Dermis lymphatic vessel endothelial cell (primary cell): Measurements from ENCODE around the gene ZGLP1. TPM values are rescaled to one million over a fixed set of nuclear protein-coding genes. Genes with fewer than 3 reads are reported as not detected.

Experiments
- total RNA-seq: library from RNA; depleted of rRNA; stranded (reverse); fragments of >200 nt; gene quantifications from 2 replicates; pipeline ENCODE4 v1.2.1, GENCODE V29; 2014

Gene ZGLP1
- total RNA-seq = 0.11 and 0.26 TPM in 2 replicates

GRCh38 chr19:10309423-10309822, at the start of gene ZGLP1:
Gene ZGLP1 (minus strand): TSS chr19:10309815.

GRCh38 chr19:10339380-10339960, 29.9 kb upstream of the ZGLP1 start, which contains the start of gene ICAM3:
Gene ICAM3 (minus strand): TSS chr19:10339624. CDS start chr19:10339614, 10 bp downstream.

GRCh38 chr19:10332965-10333757, 23.5 kb upstream of the ZGLP1 start, which contains the start of gene RAVER1:
Gene RAVER1 (minus strand): TSS chr19:10333529. CDS start chr19:10333507, 22 bp downstream.

GRCh38 chr19:10315335-10316214, 6.0 kb upstream of the ZGLP1 start, which contains the start of gene FDX2:
Gene FDX2 (minus strand): TSS chr19:10316015. CDS start chr19:10315996, 19 bp downstream.

GRCh38 chr19:10289836-10290356, 19.7 kb downstream of the ZGLP1 start, which contains the start of gene ICAM5:
Gene ICAM5 (plus strand): TSS chr19:10289952. CDS start chr19:10290044, 92 bp downstream.

GRCh38 chr19:10286803-10287737, 22.5 kb downstream of the ZGLP1 start, which contains the start of gene ICAM4:
Gene ICAM4 (plus strand): TSS chr19:10286955. CDS start chr19:10287013, 58 bp downstream.

GRCh38 chr19:10270616-10271394, 38.8 kb downstream of the ZGLP1 start, which contains the start of gene ICAM1:
Gene ICAM1 (plus strand): TSS chr19:10271120. CDS start chr19:10271160, 40 bp downstream.

Other genes with a start within 250 kb of the ZGLP1 start
- 17.7 and 24.2 TPM in 2 replicates for gene SHFL, start 223.5 kb downstream of the ZGLP1 start, total RNA-seq
- 0.22 and 0.26 TPM in 2 replicates for gene ANGPTL6, start 207.1 kb downstream of the ZGLP1 start, total RNA-seq
- 15.6 and 22.8 TPM in 2 replicates for gene PPAN, start 203.5 kb downstream of the ZGLP1 start, total RNA-seq
- 1.5 and 2.7 TPM in 2 replicates for gene P2RY11, start 198.1 kb downstream of the ZGLP1 start, total RNA-seq
- gene EIF3G, start 189.9 kb downstream of the ZGLP1 start, total RNA-seq = 296 and 323 TPM in 2 replicates
- 12.1 and 14.4 TPM in 2 replicates for gene DNMT1, start 114.9 kb downstream of the ZGLP1 start, total RNA-seq
- 0.43 and 0.54 TPM in 2 replicates for gene S1PR2, start 78.5 kb downstream of the ZGLP1 start, total RNA-seq
- gene MRPL4, start 57.6 kb downstream of the ZGLP1 start, total RNA-seq = 10.3 and 13.6 TPM in 2 replicates
- 2.1 and 4.4 TPM in 2 replicates for gene ICAM1, start 38.7 kb downstream of the ZGLP1 start, total RNA-seq
- under 0.01 and 0.11 TPM in 2 replicates for gene ICAM4, start 22.9 kb downstream of the ZGLP1 start, total RNA-seq
- under 0.01 TPM in 1 of 2 replicates, not detected in the other for gene ICAM5, start 19.9 kb downstream of the ZGLP1 start, total RNA-seq
- 16.0 and 16.9 TPM in 2 replicates for gene FDX2, start 6.2 kb upstream of the ZGLP1 start, total RNA-seq
- gene RAVER1, start 23.7 kb upstream of the ZGLP1 start, total RNA-seq = 4.8 and 6.1 TPM in 2 replicates
- gene ICAM3, start 29.8 kb upstream of the ZGLP1 start, total RNA-seq = 8.2 and 8.4 TPM in 2 replicates
- gene TYK2, start 70.8 kb upstream of the ZGLP1 start, total RNA-seq = 55.4 and 56.3 TPM in 2 replicates
- gene CDC37, start 93.7 kb upstream of the ZGLP1 start, total RNA-seq = 240 and 243 TPM in 2 replicates
- gene PDE4A, start 110.7 kb upstream of the ZGLP1 start, total RNA-seq = 1.8 and 2.2 TPM in 2 replicates
- 78.4 and 78.9 TPM in 2 replicates for gene KEAP1, start 193.5 kb upstream of the ZGLP1 start, total RNA-seq
- 0.11 TPM in 1 of 2 replicates, not detected in the other for gene S1PR5, start 207.6 kb upstream of the ZGLP1 start, total RNA-seq
- 5.9 and 6.0 TPM in 2 replicates for gene ATG4D, start 234.1 kb upstream of the ZGLP1 start, total RNA-seq